ENCODE measurements around the gene A3GALT2.

A3GALT2 gene

GRCh38 chr1:33320619-33321165 lies at the start of gene A3GALT2:
A3GALT2 (minus strand) TSS chr1:33321098; CDS start chr1:33321098, 0 bp downstream.
- no peak for DNase-seq (ENCODE audit: low read depth in 3 of 3)

DNA sequence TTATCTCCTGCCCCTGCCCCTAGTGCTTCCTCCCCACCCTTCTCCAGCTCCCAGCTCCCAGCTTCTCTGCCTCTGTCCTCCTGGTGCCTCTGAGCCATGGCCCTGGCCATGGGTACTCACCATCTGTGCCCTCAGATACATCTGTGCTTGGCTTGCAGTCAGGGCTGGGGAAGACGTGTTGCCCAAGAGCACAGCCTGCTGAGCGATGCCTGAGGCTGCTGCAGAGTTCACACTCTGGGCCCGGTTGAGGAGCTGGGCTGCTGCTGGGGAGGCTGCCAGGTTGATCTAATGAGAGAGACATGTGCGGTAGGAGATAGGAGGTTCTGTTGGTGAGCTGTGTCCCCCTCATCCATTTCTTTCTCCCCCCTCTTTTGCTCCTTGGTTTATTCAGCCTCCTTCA lies 49.4 kb upstream of the A3GALT2 start:
- DNase-seq (ENCODE audit: low read depth in 3 of 3) = no peak

GRCh38 chr1:33369764-33370163 lies 48.9 kb upstream of the A3GALT2 start:
- no peak for DNase-seq (ENCODE audit: low read depth in 3 of 3)

DNA sequence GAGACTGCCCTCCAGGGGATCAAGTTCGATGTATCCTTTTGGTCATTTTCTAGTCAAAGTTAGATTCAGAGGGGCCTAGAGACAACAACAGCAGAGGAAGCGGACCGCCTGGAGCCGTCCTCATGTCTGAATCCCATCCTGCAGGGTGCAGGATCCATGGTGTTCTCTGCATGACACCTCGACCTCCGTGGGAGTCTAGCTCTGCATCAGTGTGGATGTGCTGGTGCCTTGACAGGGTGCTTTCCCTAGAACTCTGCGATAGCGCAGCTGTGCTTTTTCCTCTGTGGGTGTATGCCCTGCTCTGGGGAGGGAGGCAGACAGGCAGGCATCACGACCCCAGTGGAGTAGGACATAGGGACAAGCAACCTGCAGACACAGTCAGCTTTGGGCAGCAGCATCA lies 48.2 kb upstream of the A3GALT2 start:
- DNase-seq (ENCODE audit: low read depth in 3 of 3) = no peak

GRCh38 chr1:33368431-33368830 lies 47.5 kb upstream of the A3GALT2 start:
- no peak for DNase-seq (ENCODE audit: low read depth in 3 of 3)

- peak; percentile 71 to 83 (median 81) for DNase-seq (ENCODE audit: low read depth in 3 of 3)
These were observed 46.8 kb upstream of the A3GALT2 start for GRCh38 chr1:33367485-33368405.

GRCh38 chr1:33366762-33367484 lies 46.0 kb upstream of the A3GALT2 start:
- DNase-seq (ENCODE audit: low read depth in 3 of 3) = no peak

DNA sequence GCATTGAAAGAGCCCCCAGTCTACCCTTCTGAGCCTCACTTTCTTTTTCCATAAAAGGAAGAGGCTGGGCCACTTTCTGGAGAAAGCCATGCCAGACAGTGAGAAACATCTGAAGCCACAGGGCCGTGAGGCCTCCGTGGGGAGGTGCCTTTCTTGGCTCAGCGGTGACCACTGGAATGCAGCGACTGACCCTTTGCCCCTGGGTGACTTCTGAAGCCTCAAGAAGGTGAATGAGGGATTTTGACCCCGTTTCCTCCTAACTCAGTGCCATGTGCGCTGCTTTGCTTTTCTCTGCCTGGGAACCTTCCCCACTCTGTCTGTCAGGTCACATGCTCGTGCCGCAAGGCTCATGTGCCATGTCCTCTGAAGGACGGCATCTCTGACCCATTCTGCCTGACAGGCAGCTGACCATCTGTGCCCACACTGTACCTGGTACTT lies 44.7 kb upstream of the A3GALT2 start:
- no peak for DNase-seq (ENCODE audit: low read depth in 3 of 3)

- DNase-seq (ENCODE audit: low read depth in 3 of 3) = no peak
These were observed 43.6 kb upstream of the A3GALT2 start for GRCh38 chr1:33364565-33364918.

GRCh38 chr1:33363470-33363861 lies 42.6 kb upstream of the A3GALT2 start:
- no peak for DNase-seq (ENCODE audit: low read depth in 3 of 3)

DNA sequence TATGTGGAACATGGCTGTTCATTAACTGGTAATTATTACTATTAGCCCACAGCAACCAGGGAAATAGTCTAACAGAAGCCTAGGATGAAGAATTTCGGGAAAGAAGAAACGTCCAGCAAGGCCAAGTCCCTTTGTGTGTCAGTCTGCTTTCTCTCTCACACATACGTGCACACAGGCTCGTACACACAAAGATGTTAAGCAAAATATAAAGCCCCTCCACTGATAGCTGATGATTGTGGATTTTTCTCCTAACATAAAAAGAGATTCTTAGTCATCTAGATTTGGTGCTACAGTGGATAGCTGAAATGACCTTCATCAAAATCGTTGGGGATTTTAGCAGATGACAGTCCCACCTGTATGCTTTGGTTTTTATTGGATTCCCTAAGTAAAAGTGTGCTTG lies 42.1 kb upstream of the A3GALT2 start:
- DNase-seq (ENCODE audit: low read depth in 3 of 3) = no peak

DNA sequence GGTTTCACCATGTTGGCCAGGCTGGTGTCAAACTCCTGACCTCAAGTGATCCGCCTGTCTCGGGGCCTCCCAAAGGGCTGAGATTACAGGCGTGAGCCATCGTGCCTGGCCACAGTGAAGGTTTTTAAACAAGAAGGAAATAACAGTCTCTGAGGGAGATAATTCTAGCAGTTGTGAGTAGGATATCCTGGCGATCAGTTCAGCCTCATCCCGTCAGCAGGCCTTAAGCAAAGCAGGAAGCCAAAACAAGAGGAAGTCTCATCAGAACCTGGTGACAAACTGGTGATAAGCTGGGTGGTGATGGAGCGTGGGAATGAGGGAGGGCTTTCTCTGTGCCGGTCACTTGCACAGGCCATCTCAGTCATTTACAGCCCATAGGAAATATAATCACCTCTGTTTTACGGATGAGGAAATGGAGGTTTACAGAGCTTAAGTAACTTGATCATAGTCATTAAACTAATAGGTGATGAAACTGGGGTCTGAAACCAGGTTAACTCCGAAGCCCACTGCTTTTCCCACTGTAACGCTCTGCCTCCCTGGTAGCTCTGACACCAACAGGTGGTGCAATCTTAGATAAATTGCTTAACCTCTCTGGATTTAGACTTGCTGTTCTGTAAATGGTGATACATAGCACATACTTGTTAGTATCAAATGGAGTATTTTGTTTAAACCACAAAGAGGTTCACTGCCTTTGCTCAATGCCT lies 40.8 kb upstream of the A3GALT2 start:
- DNase-seq (ENCODE audit: low read depth in 3 of 3) = no peak

DNA sequence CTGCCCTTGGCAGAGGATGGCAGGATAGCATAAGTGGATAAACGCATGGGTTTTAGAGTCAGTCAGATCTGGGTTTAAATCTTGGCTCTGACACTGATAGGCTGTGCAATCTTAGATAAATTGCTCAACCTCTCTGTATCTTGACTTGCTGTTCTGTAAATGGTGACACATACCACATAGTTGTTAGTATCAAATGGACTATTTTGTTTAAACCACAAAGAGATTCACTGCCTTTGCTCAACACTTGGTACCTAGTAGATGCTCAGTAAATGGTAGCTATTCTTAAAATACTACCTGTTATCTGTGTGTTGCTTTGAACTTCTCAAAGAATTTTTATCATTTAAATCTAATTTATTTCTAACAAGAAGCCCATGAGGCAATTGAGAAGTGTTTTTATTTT lies 39.5 kb upstream of the A3GALT2 start:
- no peak for DNase-seq (ENCODE audit: low read depth in 3 of 3)

GRCh38 chr1:33359931-33360330 lies 39.0 kb upstream of the A3GALT2 start:
- DNase-seq (ENCODE audit: low read depth in 3 of 3) = no peak

- no peak for DNase-seq (ENCODE audit: low read depth in 3 of 3)
These were observed 38.1 kb upstream of the A3GALT2 start for GRCh38 chr1:33358795-33359503.

DNA sequence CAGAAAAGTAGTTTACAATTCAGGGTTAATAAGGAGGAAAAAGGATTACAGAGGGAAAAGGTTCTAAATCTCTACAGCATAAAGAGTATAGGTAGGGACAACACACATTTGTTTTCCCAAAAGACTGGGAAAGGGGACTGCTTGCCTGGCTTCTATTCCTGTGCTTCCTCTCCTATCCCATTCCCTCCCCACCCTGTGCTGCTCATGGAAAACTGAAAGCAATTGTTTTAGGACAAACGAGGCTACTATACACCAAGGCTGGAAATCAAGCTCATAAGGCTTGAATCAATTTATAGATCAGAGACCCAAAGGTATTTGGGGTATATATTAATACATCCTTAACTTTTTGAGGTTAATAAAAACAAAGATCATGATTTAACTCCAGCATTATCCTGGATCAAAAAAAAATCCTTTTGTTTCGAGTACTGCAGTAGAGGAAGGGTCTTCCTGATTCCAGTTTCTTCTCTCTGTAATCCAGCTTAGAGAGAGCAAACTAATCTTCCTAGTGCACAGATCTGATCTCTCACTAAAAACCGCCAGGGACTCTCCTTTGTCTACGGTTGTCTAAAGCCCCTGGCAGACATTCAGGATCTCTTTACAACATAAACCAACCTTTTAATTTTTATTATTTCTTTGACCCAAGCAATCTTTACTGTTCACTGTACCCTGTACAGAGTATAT lies 37.4 kb upstream of the A3GALT2 start:
- DNase-seq (ENCODE audit: low read depth in 3 of 3) = no peak

DNA sequence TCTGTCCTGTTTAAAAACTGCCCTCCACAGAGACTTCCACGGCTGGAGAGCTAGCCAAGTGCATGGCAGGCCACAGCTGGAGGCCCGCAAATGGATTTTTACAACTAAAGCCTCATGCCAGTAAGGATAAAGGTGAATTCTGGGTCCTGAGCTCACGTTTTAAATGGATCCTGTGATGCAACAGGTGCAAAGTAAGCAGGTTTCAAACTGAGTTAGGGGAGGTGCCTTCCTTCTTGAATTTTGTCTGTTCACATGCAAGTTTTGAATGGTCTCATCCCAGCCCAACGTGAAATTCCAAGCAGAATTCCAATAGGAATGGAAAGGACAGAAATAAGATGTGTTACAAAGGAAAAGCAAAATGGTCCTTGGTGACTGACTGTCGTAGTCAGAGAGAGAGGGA lies 36.2 kb upstream of the A3GALT2 start:
- DNase-seq (ENCODE audit: low read depth in 3 of 3) = no peak

DNA sequence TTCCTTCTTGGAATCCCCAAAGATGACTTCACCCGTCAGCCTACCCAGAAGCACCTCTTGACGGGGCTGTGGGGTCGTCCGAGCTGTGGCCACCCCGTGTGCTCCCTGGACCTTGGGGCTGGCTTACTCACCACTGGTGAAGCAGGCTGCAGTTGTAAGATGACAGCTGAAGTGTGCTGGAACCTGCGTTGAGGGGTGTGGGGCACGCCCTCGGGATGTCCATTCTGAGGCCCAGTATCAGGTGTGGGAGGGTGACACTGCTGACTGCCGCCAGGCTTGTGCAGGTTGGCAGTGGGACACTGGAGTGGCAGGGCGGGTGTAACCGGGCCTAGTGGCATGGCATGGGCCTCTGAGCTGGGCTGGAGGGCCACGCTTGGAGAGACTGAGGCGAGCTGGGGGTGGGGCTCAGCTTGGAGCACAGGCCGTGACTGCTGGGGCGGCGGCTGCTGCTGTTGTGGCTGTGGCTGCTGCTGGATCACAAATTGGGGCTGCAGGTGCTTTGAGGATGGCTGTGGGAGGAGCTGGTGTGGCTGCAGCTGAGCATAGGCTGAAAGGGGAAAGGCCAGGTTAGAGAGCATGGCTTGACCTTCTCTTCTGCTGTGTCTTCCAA lies 33.9 kb upstream of the A3GALT2 start:
- DNase-seq (ENCODE audit: low read depth in 3 of 3) = no peak

- no peak for DNase-seq (ENCODE audit: low read depth in 3 of 3)
These were observed 32.6 kb upstream of the A3GALT2 start for GRCh38 chr1:33353531-33353930.

DNA sequence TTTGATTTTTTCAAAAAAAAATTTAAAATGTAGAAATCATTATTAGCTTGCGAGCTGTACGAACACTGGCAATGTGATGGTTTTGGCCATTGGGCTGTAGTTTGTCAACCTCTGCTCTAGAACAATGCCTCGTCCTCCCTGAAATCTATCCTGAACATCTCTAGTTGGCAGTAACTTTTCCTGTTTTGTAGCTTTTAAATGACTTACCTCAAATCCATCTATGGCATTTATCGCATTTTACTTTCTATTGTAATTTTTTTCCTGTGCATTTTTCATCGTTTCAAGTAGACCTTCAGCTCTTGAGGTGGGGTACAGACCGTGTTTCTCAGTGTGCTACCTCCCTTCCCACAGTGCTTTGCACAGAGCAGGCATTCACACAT lies 30.4 kb upstream of the A3GALT2 start:
- DNase-seq (ENCODE audit: low read depth in 3 of 3) = no peak
